Fibroblast of skin of left quadriceps (primary cell): ENCODE data around the gene UNC45A.

ENCODE experiments used
- DNase-seq, 2 experiments: peaks; one replicate each; pipeline ENCODE4 v3.0.0-alpha.2; 2013; ENCODE audit warnings: low read depth in 2 of 2

The UNC45A gene

DNA sequence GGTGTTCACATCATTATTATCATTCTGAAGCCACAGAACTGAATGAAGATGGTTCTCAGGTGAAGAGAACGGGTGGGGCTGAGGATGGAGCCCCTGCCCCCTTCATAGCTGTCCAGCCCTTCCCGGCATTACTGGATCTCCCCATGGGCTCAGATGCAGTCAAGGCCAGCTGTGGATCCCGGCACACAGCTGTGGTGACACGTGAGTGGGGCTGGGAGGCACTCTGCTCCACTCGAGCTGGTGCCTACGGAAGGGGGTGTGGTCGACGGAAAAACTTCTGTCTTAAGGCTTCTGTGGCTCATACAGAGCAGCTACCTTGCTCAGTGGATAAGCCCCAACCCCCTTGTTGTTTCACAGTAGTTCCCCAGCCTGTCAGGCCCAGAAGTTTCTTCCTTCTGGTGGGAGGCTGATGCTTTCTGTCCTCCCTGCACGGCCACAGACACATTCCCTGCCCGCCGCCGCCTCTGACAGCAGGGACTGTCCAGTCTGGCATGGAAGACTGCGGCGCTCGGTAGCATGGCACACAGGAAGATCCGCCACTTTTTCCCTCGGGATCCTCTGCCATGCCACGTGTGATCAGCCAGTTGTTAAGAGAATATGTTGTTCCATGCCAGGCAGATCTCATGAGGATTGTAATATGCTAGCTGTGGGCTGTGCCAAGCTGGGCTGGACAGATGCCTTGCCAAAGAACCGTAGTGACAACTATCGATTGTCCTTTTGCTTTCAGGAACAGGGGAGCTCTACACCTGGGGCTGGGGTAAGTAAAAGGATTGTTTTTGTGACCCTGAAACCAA is 25.4 kb downstream of the UNC45A start:
- no peak for DNase-seq

DNA sequence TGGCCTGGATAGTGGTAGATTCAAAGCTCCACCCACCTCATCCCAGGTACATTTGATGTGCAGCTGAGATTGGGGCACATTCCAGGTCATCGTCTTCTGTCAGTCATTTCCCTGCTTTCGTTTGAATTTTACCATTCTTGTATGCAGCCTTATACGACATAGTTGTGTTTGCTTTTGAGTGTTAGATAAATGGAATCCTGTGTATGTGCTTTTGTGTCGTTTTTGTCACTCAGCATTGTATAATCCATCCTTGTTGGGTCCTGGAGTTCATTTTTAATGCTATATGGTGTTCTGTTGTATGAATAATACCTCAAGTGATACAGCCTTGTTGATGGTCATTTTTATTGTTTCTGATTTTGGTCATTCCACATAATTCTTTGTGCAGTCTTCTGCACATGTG is 26.9 kb downstream of the UNC45A start:
- DNase-seq = no peak

DNA sequence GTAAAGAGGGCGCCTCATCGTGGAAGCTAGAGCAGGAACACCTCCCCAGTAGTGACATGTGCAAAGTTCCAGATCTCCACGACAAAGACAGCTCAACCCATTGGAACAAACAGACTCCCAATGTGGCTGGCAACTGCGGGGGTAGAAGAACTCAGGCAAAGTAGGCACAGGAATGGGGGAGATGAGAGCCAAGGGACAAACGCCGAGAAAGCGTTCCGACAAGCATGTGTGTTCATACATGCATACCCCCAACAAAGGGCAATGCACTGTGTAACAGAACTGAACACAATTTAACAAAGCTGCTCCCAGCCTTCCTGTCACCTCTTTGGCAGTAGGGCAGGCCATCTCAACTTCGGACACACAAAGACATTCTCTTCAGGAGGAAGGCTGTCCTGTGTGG is 31.2 kb downstream of the UNC45A start:
- DNase-seq = no peak

DNA sequence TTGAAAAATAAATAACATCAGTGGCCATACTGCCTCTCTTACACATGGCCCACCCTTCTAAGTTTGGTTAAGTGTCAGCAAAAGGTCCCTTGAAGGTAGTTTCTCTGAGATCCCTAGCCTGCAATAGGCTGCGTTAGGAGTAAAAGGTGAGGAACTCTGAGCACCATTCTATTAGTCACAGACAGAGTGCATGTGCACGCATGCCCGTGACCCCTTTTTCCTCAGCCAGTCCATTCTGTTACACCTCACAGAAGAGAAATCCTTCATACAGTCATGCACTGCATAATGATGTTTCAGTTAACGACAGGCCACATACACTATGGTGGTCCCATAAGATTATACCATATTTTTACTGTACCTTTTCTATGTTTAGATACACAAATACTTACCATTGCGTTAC is 32.1 kb downstream of the UNC45A start:
- DNase-seq = no peak

DNA sequence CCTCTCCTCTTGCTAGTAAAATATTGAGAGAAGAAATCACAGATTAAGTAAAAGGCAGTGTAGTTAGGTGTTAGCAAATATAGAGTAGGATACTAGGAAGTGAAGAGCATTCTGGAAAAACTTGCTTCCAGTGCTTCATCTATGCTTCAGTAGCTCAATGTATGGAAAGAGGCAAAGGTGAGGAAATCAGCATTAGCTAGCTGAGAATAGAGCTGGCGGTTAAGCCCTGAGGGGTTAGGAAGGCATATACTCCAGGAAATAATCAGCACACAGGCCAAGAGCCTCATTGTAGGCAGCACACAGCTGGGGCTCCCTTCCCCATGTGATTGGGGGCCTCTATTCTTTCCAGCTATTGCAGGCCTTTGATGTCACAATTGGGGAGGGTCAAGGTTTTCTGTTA is 33.3 kb downstream of the UNC45A start:
- no peak for DNase-seq

DNA sequence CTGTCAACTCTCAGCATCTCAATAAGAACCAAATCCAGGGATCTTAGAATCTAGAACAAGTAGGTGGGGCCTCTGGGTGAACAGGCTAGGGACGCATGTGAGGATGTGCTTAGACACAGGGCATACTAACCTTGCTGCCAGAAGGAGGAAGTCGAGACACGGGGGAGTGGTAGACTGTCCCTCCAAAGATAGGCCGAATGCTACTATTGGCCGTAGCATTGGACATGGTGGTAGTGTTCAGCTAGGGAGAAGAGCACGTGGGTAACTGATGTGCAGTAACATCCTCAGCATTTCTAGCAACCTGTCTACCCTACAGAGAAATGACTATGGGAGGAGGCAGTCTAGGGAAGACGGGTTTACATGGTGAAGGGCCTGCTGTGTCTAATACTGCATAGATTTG is 35.2 kb downstream of the UNC45A start:
- DNase-seq = no peak

DNA sequence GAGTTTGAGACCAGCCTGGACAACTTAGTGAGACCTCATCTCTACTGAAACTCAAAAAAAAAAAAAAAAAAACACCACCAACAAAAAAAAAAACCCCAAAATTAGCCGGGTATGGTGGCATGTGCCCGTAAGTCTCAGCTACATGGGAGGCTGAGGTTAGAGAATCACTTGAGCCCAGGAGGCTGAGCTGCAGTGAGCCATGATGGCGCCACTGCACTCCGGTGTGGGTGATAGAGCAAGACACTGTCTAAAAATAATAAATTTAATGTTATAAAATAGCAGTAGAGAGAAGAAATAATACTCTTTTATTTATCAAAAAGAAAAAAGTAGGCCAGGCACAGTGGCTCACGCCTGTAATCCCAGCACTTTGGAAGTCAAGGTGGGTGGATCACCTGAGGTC is 37.0 kb downstream of the UNC45A start:
- DNase-seq = no peak

DNA sequence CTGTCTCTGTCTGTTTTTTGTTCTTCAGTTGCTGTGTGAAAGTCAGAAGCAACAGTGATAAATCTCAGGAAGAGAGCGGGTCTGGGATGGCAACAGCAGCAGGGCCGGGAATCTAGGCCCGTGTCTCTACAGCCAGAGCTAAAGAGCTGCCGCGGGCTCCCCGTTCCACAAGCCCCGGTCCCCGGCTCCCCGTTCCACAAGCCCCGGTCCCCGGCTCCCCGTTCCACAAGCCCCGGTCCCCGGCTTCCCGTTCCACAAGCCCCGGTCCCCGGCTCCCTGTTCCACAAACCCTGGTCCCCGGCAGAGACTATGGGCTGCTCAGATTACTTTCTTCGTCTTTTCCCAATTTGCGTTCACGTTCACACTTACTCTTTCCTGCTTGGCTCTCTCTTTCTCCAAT is 39.1 kb downstream of the UNC45A start:
- DNase-seq = no peak

DNA sequence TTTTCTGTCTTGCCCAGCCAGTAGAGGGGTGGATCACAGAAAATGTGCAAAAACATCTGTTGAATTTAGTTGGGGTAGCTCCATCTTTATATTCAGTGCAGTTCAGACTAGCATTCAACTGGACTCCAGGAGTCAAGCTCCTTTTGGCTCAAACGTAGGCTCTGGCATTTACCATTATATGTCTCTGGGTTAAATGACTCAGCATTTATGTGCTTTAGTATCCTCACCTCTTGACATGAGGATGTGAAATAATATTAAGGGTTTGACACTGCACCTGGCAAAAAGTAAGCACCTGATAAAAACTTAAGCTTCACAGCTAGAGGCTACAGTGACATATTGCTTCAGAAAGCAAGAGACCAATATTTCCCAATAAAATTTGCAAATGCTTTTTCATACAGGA is 44.5 kb downstream of the UNC45A start:
- DNase-seq = no peak

DNA sequence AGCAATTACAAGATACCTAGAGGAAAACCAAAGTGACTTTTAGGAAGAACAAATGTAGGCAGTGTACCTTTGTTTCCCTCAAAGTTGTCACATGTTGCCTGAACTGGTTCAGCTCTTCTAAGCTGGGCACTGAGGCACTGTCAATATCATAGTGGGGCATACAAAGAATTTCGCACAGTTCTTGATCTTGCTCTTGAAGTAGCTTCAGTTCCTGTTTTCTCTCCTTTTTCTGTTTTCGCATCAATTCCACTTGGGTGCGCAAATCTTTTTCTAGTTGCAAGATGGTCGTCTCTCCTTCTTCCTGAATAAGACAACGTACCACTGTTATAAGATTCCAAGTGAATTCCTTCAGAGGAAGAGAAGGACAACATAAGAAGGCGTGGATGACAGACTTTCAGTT is 46.6 kb downstream of the UNC45A start:
- DNase-seq = no peak

DNA sequence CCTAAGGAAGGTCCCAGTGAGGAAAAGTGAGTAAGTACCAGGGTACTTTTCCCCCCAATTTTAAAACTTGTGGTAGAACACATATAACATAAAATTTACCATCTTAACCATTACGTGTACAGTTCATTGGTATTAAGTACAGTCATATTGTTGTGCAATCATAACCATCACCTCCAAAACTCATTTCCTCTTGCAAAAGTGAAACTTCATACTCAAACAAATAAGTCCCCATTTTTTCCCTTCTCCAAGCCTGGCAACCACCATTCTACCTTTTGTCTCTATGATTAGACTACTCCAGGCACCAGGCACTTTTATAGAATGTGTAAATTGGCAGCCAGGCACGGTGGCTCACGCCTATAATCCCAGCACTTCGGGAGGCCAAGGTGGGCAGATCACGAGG is 47.0 kb downstream of the UNC45A start:
- no peak for DNase-seq

DNA sequence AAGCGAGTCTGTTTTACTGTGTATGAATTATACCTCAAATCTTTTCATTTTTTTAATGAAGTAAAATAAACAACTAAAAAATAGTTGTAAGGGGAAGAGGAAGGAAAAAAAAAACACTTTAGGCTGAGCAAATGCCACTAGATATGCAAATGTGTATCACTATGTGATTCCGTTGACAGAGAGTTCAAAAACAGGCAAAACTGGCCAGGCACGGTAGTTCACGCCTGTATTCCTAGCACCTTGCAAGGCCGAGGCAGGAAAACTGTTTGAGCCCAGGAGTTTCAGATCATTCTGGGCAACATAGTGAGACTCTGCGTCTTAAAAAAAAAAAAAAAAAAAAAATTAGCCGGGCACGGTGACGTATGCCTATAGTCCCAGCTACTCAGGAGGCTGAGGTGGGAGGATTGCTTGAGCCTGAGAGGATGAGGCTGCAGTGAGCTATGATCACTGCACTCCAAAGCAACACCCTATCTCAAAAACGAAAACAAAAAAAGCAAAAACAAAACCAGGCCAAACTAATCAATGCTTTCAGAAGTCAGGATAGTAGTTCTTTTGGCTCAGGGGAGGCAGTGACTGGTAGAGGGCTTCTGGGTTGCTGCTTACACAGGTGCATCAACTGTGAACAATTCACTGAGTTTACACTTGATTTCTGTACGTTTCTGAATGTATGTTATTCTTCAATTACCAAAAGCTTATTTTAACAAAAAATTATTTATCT is 51.9 kb downstream of the UNC45A start:
- DNase-seq = no peak

DNA sequence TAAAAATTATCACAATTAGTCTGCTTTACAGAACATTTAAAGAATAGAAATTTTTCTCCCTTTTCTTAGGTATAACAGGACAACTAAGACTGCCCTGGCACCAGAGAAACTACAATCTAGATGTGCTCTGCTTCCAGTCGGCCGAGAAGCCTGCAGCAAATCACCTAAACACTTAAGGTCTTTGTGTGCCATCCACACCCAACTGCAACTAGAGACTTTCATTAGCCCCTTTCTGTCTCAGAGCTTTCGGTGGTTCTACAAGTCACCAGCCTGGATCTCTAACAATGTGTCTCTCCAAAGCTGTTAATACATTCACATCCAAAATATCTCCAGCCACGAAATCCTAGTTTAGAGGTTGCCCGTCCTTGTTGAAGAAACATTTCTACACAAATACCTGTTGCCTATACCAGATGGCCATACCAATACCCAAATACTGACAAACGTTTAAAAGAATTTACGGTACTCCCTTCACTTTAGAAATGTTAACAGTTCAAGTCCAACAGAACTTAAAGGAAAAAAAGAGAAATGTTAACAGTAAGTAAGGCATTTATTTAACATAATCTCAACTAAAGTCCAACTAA is 52.6 kb downstream of the UNC45A start:
- DNase-seq = no peak

DNA sequence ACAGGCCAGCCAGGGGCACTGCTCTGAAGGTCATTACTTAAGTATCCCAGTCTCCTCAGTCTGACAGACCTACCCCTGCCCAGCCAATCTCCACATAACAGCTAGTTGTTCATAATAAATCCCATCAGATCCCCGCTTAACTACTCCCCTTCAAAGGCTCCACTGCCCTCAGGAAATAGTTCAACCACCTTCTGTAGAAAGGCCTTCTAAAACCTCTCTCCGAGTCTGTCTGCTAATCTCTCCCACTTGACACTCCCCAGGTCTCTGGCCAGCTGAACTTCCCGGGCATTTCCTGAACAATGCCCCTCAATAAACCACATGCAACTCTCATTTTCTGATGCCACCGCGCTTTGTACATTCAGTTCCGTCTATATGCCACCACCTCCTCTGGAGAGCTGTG is 53.2 kb downstream of the UNC45A start:
- no peak for DNase-seq

DNA sequence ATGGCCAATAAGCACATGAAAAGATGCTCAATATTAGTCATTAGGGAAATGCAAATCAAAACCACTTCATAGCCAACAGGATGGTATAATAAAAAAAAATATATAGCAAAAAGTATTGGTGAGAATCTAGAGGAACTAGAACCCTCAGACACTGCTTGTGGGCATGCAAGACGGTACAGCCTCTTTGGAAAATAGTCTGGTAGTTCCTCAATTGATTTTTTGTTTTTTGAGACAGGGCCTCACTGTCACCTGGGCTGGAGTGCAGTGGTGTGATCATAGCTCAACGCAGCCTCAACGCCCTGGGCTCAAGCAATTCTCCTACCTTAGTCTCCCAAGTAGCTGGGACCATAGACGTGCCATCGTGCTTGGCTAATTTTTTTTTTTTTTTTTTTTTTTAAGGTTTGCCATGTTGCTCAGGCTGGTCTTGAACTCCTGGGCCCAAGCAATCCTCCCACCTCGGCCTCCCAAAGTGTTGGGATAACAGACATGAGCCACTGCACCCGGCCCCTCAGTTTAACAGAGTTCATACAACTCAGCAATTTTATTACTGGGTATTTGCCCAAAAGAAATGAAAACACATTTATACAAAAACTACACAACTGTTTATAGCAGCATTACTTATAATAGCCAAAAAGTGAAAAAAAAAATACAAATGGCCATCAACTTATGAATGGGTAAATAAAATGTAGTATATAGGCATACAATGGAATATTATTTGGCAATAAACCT is 54.1 kb downstream of the UNC45A start:
- no peak for DNase-seq

DNA sequence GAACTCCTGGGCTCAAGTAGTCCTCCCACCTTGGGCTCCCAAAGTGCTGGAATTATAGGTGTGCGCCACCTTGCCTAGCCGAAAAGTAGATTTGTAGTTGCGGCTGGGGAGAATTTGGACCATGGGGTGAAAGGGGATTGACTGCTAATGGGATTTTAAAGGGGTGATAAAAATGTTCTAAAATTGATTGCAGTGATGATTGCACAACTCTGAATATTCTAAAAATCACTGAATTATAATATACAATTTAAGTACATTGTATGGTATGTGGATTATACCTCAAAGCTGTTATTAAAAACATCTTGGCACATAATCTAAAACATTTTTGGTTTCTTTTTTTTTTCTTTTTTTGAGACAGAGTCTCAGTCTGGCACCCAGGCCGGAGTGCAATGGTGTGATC is 55.4 kb downstream of the UNC45A start:
- no peak for DNase-seq

DNA sequence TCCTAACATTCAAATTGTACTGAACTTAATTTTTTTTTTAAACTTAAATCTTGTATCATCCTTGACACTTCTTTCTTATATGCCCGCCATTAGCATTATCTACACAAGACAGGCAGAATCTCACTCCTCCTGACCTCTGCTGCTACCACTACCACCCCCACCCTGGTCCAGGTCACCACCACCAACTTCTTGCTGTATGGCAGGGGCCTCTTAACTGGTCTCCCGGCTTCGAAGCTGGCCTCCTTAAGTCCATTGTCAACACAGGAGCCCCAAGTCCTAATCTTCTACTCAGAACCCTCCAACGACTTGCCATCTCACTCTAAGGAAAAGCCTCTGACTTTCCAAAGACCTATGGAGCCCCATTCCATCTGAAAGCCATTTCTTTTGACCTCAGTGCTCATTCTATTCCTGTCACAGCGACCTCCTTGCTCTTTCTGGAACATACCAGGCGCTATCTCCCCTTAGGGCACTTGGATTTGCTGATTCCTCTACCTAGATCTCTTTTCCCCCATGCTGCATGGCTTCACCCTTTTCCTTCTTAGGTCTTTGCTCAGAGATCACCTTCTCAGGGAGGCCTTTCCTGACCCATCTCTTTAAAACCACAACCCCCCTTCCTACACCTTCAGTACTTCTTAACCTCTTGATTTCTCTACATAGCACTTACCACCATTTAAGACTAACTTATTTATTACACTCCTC is 56.7 kb downstream of the UNC45A start:
- no peak for DNase-seq

DNA sequence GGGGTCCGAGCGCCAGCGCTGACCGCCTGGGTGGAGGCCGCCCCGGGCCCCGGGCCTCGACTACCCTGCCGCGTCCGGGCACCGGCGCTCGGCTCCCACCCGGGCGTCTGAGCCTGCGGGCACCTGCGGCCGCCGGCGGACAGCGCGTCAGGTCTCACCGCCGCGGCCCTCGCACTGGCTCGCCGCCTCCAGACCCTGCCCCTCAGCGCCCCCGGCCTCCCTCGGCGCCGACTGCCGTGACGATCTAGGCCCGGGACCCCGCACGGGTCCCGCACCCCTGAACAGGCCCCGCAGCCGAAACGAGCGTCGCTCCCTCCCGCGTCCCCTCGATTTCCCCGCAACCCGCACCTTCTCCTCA is 59.0 kb downstream of the UNC45A start:
- DNase-seq = no peak

DNA sequence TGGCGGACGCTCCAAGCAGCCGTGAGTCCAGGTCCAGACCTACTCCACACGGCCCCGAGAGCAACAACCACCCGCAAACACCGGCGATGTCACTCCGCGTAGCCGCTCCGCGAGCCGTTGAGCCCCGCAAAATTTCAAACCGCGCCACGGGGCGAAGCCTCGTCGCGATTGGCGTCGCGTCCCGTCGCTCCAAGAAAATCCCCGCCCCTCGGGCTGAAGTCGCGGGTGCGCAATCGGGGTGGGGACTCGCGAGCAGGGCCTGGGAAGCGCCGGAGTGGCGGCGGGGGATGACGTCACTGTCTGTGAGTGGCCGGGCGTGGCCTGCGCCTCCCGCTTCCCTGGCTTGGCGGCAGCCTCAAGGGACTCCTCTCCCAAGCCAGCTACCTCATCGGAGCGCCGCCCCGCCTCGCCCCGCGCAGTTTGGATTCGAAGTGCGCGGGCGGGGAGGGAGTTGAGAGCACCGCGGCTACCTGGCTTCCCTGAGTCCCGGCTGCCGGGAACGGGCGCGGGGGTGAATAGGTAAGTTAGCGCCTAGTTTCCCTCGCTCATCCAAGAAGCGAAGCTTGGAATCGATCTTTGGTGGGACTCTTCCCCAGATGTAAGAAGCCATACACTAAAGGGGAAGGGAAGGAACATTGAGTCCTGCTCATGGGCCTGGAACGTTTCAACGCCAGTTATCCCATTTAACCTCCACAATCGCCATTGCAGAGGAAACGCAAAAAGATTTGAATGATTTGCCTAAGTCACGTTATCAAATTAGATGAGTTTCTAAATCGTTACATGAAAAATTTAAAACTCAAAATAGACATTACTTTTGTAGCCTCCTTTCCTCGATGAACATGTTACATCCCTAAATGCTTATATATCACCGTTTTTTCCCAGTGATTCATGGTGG is 59.6 kb downstream of the UNC45A start, which contains the start of gene PRC1:
Gene PRC1 (minus strand): TSS at position 119 of the 895 bp plus-strand sequence. CDS start 118 bp downstream, at position 1.
- DNase-seq = peak; percentile 93 to 94

DNA sequence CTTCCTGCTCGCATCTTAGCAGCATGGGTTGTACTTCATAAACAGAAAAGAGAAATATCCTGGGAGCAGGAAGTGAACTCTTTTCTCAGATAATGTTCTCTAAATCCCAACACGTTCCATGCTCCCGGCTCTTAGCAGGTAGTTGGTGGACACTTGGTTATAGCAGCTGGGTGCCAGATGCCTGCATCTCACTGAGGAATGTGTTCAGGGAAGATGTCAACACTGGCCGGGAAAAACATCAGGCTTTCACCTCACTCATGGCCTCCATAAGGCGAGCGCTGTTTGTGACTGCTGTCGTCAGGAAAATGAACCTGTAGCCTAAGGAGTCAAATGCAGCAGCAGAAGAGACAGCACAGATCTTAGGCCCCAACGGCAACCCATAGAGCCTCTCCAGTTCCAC is 63.7 kb downstream of the UNC45A start:
- no peak for DNase-seq

DNA sequence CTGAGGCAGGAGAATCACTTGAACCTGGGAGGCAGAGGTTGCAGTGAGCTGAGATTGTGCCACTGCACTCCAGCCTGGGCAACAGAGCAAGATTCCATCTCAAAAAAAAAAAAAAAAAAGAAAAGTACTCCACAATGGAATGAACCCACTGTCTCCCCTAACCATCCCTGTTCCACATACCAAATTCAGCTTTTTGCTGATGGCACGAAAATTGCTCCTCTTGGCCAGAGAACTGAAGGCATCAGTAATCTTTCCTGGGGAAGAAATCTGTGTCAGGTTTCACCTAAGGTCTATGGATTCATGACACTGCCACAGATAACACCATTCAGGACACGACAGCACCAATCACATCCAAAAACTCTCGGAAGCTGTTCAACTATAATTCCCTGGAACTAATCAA is 66.1 kb downstream of the UNC45A start:
- no peak for DNase-seq
